SU-DHL-6 (cell line): ENCODE data around the gene RAB3GAP1.

Experiments
- CTCF ChIP-seq: fragments of 200-600 bp; sonication (generic); IDR thresholded peaks from one replicate; pipeline ENCODE4 v1.5.1; 2017; ENCODE audit warnings: antibody characterized with exemption, mild to moderate bottlenecking, low read length, moderate library complexity; ENCODE audit not compliant: insufficient read depth, poor library complexity, severe bottlenecking
- EZH2phosphoT487 ChIP-seq: fragments of 200-600 bp; sonication (generic), shearing (Covaris generic); conservative IDR thresholded peaks from 2 replicates; pipeline ENCODE4 v1.6.1; 2018; ENCODE audit warnings: mild to moderate bottlenecking, antibody characterized with exemption, low read length, moderate library complexity, mixed read lengths

- TF ChIP-seq CTCF (no peak), EZH2phosphoT487 (no peak)
Measured at GRCh38 chr2:135187270-135187669, 135.2 kb downstream of the RAB3GAP1 start.
